OCI-LY3 (cell line): Measurements from ENCODE around the gene PPP1R12B.

ENCODE experiments used
- EZH2phosphoT487 ChIP-seq: fragments of 200-600 bp; shearing (Covaris generic); IDR thresholded peaks from 2 replicates; pipeline ENCODE4 v1.6.1; 2018; ENCODE audit warnings: antibody characterized with exemption, mixed run types, low read depth
- TF ChIP-seq, protein P1 (sequence below): fragments of 200-600, 300-600 bp; sonication (generic); IDR thresholded peaks from 2 replicates; pipeline ENCODE4 v1.5.1; 2014; ENCODE audit warnings: antibody characterized with exemption, low read length, low read depth

- TF ChIP-seq, protein P1, sequence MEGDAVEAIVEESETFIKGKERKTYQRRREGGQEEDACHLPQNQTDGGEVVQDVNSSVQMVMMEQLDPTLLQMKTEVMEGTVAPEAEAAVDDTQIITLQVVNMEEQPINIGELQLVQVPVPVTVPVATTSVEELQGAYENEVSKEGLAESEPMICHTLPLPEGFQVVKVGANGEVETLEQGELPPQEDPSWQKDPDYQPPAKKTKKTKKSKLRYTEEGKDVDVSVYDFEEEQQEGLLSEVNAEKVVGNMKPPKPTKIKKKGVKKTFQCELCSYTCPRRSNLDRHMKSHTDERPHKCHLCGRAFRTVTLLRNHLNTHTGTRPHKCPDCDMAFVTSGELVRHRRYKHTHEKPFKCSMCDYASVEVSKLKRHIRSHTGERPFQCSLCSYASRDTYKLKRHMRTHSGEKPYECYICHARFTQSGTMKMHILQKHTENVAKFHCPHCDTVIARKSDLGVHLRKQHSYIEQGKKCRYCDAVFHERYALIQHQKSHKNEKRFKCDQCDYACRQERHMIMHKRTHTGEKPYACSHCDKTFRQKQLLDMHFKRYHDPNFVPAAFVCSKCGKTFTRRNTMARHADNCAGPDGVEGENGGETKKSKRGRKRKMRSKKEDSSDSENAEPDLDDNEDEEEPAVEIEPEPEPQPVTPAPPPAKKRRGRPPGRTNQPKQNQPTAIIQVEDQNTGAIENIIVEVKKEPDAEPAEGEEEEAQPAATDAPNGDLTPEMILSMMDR, result no peak
- no peak for TF ChIP-seq EZH2phosphoT487
Observed at GRCh38 chr1:202605515-202605914, 257.0 kb downstream of the PPP1R12B start.
